ENCODE measurements around the gene DXO. TPM values are rescaled to one million over a fixed set of nuclear protein-coding genes. Genes with fewer than 3 reads are reported as not detected.

Gene DXO
- total RNA-seq, 1 experiment from 2014 or later = 13.8 TPM

DNA sequence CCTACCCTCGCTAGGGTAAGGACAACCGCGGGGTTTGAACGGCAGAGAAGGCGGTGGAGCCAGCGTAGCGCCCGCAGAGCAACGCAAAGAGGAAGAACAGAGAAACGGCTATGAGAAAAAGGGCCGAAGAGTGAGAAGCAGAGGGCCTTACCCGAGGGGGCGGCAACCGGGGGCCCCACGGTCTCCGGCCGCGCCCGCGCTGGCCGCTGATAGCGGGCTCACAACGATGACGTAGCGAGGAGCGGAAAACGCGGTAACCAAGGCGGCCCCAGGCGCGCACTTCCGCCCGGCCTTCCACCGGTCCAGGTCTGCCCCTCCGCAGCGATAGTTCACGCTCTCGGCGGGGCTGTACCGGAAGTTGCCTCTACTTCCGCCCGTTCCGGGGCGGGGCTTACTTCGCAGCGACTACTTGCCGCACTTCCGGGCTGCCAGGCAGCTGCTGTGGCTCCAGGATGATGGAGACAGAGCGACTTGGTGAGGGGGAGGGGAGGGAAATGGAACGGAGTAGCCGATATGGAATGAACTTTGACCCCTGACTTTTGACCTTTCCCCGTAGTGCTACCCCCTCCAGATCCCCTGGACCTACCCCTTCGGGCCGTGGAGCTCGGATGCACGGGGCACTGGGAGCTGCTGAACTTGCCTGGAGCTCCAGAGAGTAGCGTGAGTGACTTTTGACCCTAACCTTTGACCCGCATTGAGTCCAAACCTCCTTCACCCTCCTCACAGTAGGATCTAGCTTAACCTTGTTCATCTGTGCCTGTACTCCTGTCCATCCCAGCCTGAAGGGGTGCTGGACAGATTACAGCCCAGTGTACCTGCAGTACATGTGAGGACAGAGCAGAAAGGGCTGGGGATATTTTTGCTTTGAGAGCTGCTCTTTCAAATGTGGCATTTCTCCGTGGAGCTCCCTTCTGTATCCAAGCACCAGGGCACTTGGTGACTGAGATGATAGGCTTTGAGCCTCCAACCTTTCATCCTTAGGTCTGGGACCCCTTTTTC is 12.9 kb downstream of the DXO start, which contains the start of the genes NELFE and SKIC2:
TSS of gene NELFE (minus strand) at position 231 of the 999 bp plus-strand sequence. CDS start 525 bp downstream, outside the sequence.
TSS of gene SKIC2 (plus strand) at position 435 of the 999 bp plus-strand sequence. CDS start at position 453, 18 bp downstream.
- no peaks in the 10 kb centered on the region for H3K27me3 Mint-ChIP-seq (ENCODE audit: low read depth)
- peak within 1 kb of the TSS; percentile 95 for H3K27ac Mint-ChIP-seq
- ChIA-PET POLR2A (interaction anchor here (0.6 to 1.4 kb wide), 2 partner anchors 12 to 104 kb away, joined by 3 to 13 read pairs; partner anchors contain the start of gene DXO), CTCF (interaction anchor here (0.7 to 1.8 kb wide), 7 partner anchors 10 to 269 kb away, joined by 3 to 8 read pairs (median 3); partner anchors contain the start of genes DDAH2 and DXO)
- peaks cover 14% of the 10 kb centered on the region for H3K4me1 Mint-ChIP-seq
- H3K9me3 Mint-ChIP-seq = no peaks in the 10 kb centered on the region
- ATAC-seq (peak; percentile 99), DNase-seq (ENCODE audit: low spot score) (peak; percentile 98)
- H3K36me3 Mint-ChIP-seq = peaks cover 62% of the 10 kb centered on the region
- peak within 1 kb of the TSS; percentile 96 for H3K4me3 Mint-ChIP-seq
- TF ChIP-seq, protein P1, sequence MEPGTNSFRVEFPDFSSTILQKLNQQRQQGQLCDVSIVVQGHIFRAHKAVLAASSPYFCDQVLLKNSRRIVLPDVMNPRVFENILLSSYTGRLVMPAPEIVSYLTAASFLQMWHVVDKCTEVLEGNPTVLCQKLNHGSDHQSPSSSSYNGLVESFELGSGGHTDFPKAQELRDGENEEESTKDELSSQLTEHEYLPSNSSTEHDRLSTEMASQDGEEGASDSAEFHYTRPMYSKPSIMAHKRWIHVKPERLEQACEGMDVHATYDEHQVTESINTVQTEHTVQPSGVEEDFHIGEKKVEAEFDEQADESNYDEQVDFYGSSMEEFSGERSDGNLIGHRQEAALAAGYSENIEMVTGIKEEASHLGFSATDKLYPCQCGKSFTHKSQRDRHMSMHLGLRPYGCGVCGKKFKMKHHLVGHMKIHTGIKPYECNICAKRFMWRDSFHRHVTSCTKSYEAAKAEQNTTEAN (CRISPR knock-in tag; IDR thresholded peaks at IDR 0.05) = no peak
- peak; percentile 79; the same call in 1 of the 2 replicates for TF ChIP-seq MYBL2 (CRISPR knock-in tag; IDR thresholded peaks at IDR 0.05)
- TF ChIP-seq, protein P2, sequence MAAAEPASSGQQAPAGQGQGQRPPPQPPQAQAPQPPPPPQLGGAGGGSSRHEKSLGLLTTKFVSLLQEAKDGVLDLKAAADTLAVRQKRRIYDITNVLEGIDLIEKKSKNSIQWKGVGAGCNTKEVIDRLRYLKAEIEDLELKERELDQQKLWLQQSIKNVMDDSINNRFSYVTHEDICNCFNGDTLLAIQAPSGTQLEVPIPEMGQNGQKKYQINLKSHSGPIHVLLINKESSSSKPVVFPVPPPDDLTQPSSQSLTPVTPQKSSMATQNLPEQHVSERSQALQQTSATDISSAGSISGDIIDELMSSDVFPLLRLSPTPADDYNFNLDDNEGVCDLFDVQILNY (CRISPR knock-in tag; IDR thresholded peaks at IDR 0.05) = peak; percentile 87; the same call in 1 of the 2 replicates
- TF ChIP-seq GABPB1 (CRISPR knock-in tag; IDR thresholded peaks at IDR 0.05) = peak; percentile 91
- no peak for TF ChIP-seq NFE2L1 (CRISPR knock-in tag; IDR thresholded peaks at IDR 0.05)
- TF ChIP-seq GRHL2 (CRISPR knock-in tag; IDR thresholded peaks at IDR 0.05; ENCODE audit: insufficient replicate concordance, severe bottlenecking) = no peak
- TF ChIP-seq ELF4 (CRISPR knock-in tag; IDR thresholded peaks at IDR 0.05; ENCODE audit: low read depth) = no peak
- TF ChIP-seq SP1 (CRISPR knock-in tag; conservative IDR thresholded peaks at IDR 0.05) = peak; percentile 100
- TF ChIP-seq, protein P3, sequence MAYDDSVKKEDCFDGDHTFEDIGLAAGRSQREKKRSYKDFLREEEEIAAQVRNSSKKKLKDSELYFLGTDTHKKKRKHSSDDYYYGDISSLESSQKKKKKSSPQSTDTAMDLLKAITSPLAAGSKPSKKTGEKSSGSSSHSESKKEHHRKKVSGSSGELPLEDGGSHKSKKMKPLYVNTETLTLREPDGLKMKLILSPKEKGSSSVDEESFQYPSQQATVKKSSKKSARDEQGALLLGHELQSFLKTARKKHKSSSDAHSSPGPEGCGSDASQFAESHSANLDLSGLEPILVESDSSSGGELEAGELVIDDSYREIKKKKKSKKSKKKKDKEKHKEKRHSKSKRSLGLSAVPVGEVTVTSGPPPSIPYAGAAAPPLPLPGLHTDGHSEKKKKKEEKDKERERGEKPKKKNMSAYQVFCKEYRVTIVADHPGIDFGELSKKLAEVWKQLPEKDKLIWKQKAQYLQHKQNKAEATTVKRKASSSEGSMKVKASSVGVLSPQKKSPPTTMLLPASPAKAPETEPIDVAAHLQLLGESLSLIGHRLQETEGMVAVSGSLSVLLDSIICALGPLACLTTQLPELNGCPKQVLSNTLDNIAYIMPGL (CRISPR knock-in tag; IDR thresholded peaks at IDR 0.05) = 0 out of 2 replicates have a peak, but pooled peaks have one; percentile 47
- no peak for TF ChIP-seq SMAD3 (CRISPR knock-in tag; IDR thresholded peaks at IDR 0.05; ENCODE audit: borderline replicate concordance)
- TF ChIP-seq, protein P4, sequence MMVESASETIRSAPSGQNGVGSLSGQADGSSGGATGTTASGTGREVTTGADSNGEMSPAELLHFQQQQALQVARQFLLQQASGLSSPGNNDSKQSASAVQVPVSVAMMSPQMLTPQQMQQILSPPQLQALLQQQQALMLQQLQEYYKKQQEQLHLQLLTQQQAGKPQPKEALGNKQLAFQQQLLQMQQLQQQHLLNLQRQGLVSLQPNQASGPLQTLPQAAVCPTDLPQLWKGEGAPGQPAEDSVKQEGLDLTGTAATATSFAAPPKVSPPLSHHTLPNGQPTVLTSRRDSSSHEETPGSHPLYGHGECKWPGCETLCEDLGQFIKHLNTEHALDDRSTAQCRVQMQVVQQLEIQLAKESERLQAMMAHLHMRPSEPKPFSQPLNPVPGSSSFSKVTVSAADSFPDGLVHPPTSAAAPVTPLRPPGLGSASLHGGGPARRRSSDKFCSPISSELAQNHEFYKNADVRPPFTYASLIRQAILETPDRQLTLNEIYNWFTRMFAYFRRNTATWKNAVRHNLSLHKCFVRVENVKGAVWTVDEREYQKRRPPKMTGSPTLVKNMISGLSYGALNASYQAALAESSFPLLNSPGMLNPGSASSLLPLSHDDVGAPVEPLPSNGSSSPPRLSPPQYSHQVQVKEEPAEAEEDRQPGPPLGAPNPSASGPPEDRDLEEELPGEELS (CRISPR knock-in tag; IDR thresholded peaks at IDR 0.05) = no peak
- peak; percentile 90 for TF ChIP-seq FOXK1 (CRISPR knock-in tag; IDR thresholded peaks at IDR 0.05)
- TF ChIP-seq TEAD1 (CRISPR knock-in tag; IDR thresholded peaks at IDR 0.05) = no peak
- no peak for TF ChIP-seq JUN (CRISPR knock-in tag; IDR thresholded peaks at IDR 0.05)
- TF ChIP-seq NR2C2 (CRISPR knock-in tag; IDR thresholded peaks at IDR 0.05) = peak; percentile 97
- peak; percentile 98 for TF ChIP-seq CREM (CRISPR knock-in tag; IDR thresholded peaks at IDR 0.05)
- TF ChIP-seq ZNF232 (CRISPR knock-in tag; IDR thresholded peaks at IDR 0.05) = no peak
- TF ChIP-seq, protein P5, sequence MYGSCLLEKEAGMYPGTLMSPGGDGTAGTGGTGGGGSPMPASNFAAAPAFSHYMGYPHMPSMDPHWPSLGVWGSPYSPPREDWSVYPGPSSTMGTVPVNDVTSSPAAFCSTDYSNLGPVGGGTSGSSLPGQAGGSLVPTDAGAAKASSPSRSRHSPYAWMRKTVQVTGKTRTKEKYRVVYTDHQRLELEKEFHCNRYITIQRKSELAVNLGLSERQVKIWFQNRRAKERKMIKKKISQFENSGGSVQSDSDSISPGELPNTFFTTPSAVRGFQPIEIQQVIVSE (CRISPR knock-in tag; IDR thresholded peaks at IDR 0.05; ENCODE audit: borderline replicate concordance) = no peak
- TF ChIP-seq EMX1 (CRISPR knock-in tag; IDR thresholded peaks at IDR 0.05) = no peak
- TF ChIP-seq, protein P6, sequence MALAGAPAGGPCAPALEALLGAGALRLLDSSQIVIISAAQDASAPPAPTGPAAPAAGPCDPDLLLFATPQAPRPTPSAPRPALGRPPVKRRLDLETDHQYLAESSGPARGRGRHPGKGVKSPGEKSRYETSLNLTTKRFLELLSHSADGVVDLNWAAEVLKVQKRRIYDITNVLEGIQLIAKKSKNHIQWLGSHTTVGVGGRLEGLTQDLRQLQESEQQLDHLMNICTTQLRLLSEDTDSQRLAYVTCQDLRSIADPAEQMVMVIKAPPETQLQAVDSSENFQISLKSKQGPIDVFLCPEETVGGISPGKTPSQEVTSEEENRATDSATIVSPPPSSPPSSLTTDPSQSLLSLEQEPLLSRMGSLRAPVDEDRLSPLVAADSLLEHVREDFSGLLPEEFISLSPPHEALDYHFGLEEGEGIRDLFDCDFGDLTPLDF (CRISPR knock-in tag; IDR thresholded peaks at IDR 0.05) = no peak
- peak; percentile 70; the same call in 1 of the 2 replicates for TF ChIP-seq CREB1 (CRISPR knock-in tag; IDR thresholded peaks at IDR 0.05)
- TF ChIP-seq, protein P7, sequence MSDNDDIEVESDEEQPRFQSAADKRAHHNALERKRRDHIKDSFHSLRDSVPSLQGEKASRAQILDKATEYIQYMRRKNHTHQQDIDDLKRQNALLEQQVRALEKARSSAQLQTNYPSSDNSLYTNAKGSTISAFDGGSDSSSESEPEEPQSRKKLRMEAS (CRISPR knock-in tag; IDR thresholded peaks at IDR 0.05) = peak; percentile 48; the same call in 1 of the 2 replicates
- TF ChIP-seq, protein P8, sequence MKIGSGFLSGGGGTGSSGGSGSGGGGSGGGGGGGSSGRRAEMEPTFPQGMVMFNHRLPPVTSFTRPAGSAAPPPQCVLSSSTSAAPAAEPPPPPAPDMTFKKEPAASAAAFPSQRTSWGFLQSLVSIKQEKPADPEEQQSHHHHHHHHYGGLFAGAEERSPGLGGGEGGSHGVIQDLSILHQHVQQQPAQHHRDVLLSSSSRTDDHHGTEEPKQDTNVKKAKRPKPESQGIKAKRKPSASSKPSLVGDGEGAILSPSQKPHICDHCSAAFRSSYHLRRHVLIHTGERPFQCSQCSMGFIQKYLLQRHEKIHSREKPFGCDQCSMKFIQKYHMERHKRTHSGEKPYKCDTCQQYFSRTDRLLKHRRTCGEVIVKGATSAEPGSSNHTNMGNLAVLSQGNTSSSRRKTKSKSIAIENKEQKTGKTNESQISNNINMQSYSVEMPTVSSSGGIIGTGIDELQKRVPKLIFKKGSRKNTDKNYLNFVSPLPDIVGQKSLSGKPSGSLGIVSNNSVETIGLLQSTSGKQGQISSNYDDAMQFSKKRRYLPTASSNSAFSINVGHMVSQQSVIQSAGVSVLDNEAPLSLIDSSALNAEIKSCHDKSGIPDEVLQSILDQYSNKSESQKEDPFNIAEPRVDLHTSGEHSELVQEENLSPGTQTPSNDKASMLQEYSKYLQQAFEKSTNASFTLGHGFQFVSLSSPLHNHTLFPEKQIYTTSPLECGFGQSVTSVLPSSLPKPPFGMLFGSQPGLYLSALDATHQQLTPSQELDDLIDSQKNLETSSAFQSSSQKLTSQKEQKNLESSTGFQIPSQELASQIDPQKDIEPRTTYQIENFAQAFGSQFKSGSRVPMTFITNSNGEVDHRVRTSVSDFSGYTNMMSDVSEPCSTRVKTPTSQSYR (CRISPR knock-in tag; IDR thresholded peaks at IDR 0.05) = peak; percentile 96
